Lower lobe of right lung (tissue), 2 donors: ENCODE measurements around the gene AMDHD1. TPM values are rescaled to one million over a fixed set of nuclear protein-coding genes. Genes with fewer than 3 reads are reported as not detected.

ENCODE experiments used
- ATAC-seq, 2 donors: fragments of 200-7000 bp; cut with Tn5 transposase; one replicate each; pipeline ENCODE4 v1.9.1; 2020 to 2022; ENCODE audit warnings: mild to moderate bottlenecking in 2 of 2, moderate library complexity in 2 of 2
- DNase-seq: peaks from one replicate; pipeline ENCODE4 v3.0.0-alpha.2; 2020
- H3K27ac ChIP-seq: fragments of 200-600 bp; one replicate; pipeline ENCODE4 v1.8.0; 2022
- H3K27me3 ChIP-seq: fragments of 200-600 bp; one replicate; pipeline ENCODE4 v1.8.0; 2022; ENCODE audit warnings: low read depth
- H3K36me3 ChIP-seq: fragments of 200-600 bp; one replicate; pipeline ENCODE4 v1.8.0; 2022; ENCODE audit warnings: mild to moderate bottlenecking
- H3K4me1 ChIP-seq: fragments of 200-600 bp; one replicate; pipeline ENCODE4 v1.8.0; 2022
- H3K4me3 ChIP-seq: fragments of 200-600 bp; one replicate; pipeline ENCODE4 v1.8.0; 2022; ENCODE audit warnings: mild to moderate bottlenecking
- H3K9me3 ChIP-seq: fragments of 200-600 bp; one replicate; pipeline ENCODE4 v1.8.0; 2022
- CTCF ChIP-seq: fragments of 200-600 bp; IDR thresholded peaks from one replicate; pipeline ENCODE4 v1.8.0; 2022; ENCODE audit warnings: antibody characterized with exemption, mild to moderate bottlenecking
- intact Hi-C: fragments of 100-400 bp; cut with DNase I; formaldehyde crosslinking; loops from one replicate; pipeline ENCODE4 v1.11.0; 2022
- total RNA-seq: library from RNA; stranded (reverse); fragmentation: NEBNext Ultra II Directional; extraction: Animal tissue kit (Norgen Biotek cat#: 25700); gene quantifications from one replicate; pipeline ENCODE4 v1.2.1, GENCODE V29; 2021
- donor health status: DM: no; HTN: yes; CAD: no; lungs with severe emphysema.

The AMDHD1 gene
- total RNA-seq, 1 donor from 2014 or later, result 1.8 TPM

GRCh38 chr12:96000858-96001257 lies 57.7 kb downstream of the AMDHD1 start:
- Histone ChIP-seq H3K4me1 (peaks cover 21% of the 10 kb centered on the region), H3K27me3 (no peaks in the 10 kb centered on the region), H3K9me3 (no peaks in the 10 kb centered on the region), H3K27ac (no peak overlapping the region), H3K4me3 (no peak overlapping the region), H3K36me3 (peaks cover 66% of the 10 kb centered on the region)
- intact Hi-C loops, result no loop called here
- DNase-seq (no peak), ATAC-seq (no peak)
- no peak for TF ChIP-seq CTCF

- H3K27me3 ChIP-seq, result no peaks in the 10 kb centered on the region
- intact Hi-C loops, result no loop called here
- no peak overlapping the region for H3K4me3 ChIP-seq
- ATAC-seq, result no peak
- H3K9me3 ChIP-seq, result no peaks in the 10 kb centered on the region
- no peak for DNase-seq
- H3K36me3 ChIP-seq, result peaks cover 98% of the 10 kb centered on the region
- no peaks in the 10 kb centered on the region for H3K4me1 ChIP-seq
- H3K27ac ChIP-seq, result no peak overlapping the region
- TF ChIP-seq CTCF, result no peak
These were observed 63.6 kb downstream of the AMDHD1 start for GRCh38 chr12:96006727-96007126.

- Histone ChIP-seq H3K4me3 (no peak overlapping the region), H3K36me3 (peaks cover 98% of the 10 kb centered on the region), H3K4me1 (no peaks in the 10 kb centered on the region), H3K27ac (no peak overlapping the region), H3K27me3 (no peaks in the 10 kb centered on the region), H3K9me3 (no peaks in the 10 kb centered on the region)
- DNase-seq (no peak), ATAC-seq (no peak)
- intact Hi-C loops, result no loop called here
- no peak for TF ChIP-seq CTCF
These were observed 64.6 kb downstream of the AMDHD1 start for GRCh38 chr12:96007729-96008128.

GRCh38 chr12:96014943-96015599 lies 71.9 kb downstream of the AMDHD1 start:
- Histone ChIP-seq H3K4me3 (no peak overlapping the region), H3K27ac (no peak overlapping the region), H3K4me1 (no peaks in the 10 kb centered on the region), H3K27me3 (no peaks in the 10 kb centered on the region), H3K36me3 (peaks cover 97% of the 10 kb centered on the region), H3K9me3 (no peaks in the 10 kb centered on the region)
- no peak for DNase-seq
- intact Hi-C loops, result no loop called here
- no peak for ATAC-seq
- TF ChIP-seq CTCF, result no peak

GRCh38 chr12:96015672-96016071 lies 72.5 kb downstream of the AMDHD1 start:
- DNase-seq, result no peak
- TF ChIP-seq CTCF, result peak; percentile 33
- Histone ChIP-seq H3K27me3 (no peaks in the 10 kb centered on the region), H3K4me3 (no peak overlapping the region), H3K36me3 (peaks cover 96% of the 10 kb centered on the region), H3K9me3 (no peaks in the 10 kb centered on the region), H3K4me1 (peaks cover 1% of the 10 kb centered on the region), H3K27ac (no peak overlapping the region)
- intact Hi-C loops, result no loop called here
- ATAC-seq, result peak in 1 of 2 donors; percentile 74

Other genes with a start within 250 kb of the AMDHD1 start
- 140 TPM for gene NTN4, start 152.6 kb upstream of the AMDHD1 start, total RNA-seq
- gene SNRPF, start 84.4 kb upstream of the AMDHD1 start, total RNA-seq, result 15.2 TPM
- gene CCDC38, start 717 bp upstream of the AMDHD1 start, total RNA-seq, result 0.24 TPM
- 7.3 TPM for gene HAL, start 53.0 kb downstream of the AMDHD1 start, total RNA-seq
- 567 TPM for gene LTA4H, start 92.3 kb downstream of the AMDHD1 start, total RNA-seq